GM23338 (cell line): ENCODE data around the gene SAPCD1. TPM values are rescaled to one million over a fixed set of nuclear protein-coding genes. Genes with fewer than 3 reads are reported as not detected.

Source experiments
- ATAC-seq: fragments of 200-7000 bp; cut with Tn5 transposase; 3 replicates; pipeline ENCODE4 v1.9.1; 2020
- DNase-seq: peaks from one replicate; pipeline ENCODE4 v3.0.0-alpha.2; 2015; ENCODE audit warnings: low spot score
- H2AFZ ChIP-seq: fragments of 200-600 bp; sonication (generic); 2 replicates; pipeline ENCODE4 v1.8.0; 2016; ENCODE audit warnings: antibody characterized with exemption, mild to moderate bottlenecking, moderate library complexity
- H3F3A ChIP-seq: fragments of 200-600 bp; sonication (generic); replicated peaks from 2 replicates; pipeline ENCODE4 v1.8.0; 2017; ENCODE audit warnings: antibody characterized with exemption, mixed run types, low read depth
- H3K27ac ChIP-seq: fragments of 200-600 bp; sonication (generic); 2 replicates; pipeline ENCODE4 v1.6.1; 2016; ENCODE audit warnings: low read depth
- H3K27me3 ChIP-seq: fragments of 200-600 bp; sonication (generic); 2 replicates; pipeline ENCODE4 v1.8.0; 2016; ENCODE audit warnings: mild to moderate bottlenecking, mixed run types, moderate library complexity; ENCODE audit not compliant: insufficient read depth
- H3K36me3 ChIP-seq: fragments of 200-600 bp; sonication (generic); 2 replicates; pipeline ENCODE4 v1.8.0; 2016; ENCODE audit warnings: mild to moderate bottlenecking; ENCODE audit not compliant: insufficient read depth
- H3K4me1 ChIP-seq: fragments of 200-600 bp; sonication (generic); 2 replicates; pipeline ENCODE4 v1.8.0; 2016; ENCODE audit warnings: mild to moderate bottlenecking, moderate library complexity; ENCODE audit not compliant: insufficient read depth
- H3K4me2 ChIP-seq: fragments of 200-600 bp; sonication (generic); 2 replicates; pipeline ENCODE4 v1.7.1; 2017; ENCODE audit warnings: mixed run types
- H3K4me3 ChIP-seq: fragments of 200-600 bp; sonication (generic); 2 replicates; pipeline ENCODE4 v1.6.1; 2016; ENCODE audit warnings: mixed run types
- H3K79me2 ChIP-seq: fragments of 200-600 bp; sonication (generic); replicated peaks from 2 replicates; pipeline ENCODE4 v1.8.0; 2017; ENCODE audit warnings: mild to moderate bottlenecking; ENCODE audit not compliant: insufficient read depth
- H3K9me2 ChIP-seq: fragments of 200-600 bp; sonication (generic); 2 replicates; pipeline ENCODE4 v1.8.0; 2017; ENCODE audit not compliant: insufficient read depth
- H4K20me1 ChIP-seq: fragments of 200-600 bp; sonication (generic); replicated peaks from 2 replicates; pipeline ENCODE4 v1.8.0; 2017; ENCODE audit warnings: mild to moderate bottlenecking; ENCODE audit not compliant: insufficient read depth
- H3K27ac Mint-ChIP-seq: 2 replicates; pipeline ENCODE4 v1.8.0; 2020; ENCODE audit warnings: inconsistent platforms, mild to moderate bottlenecking, moderate library complexity, mixed read lengths
- H3K27me3 Mint-ChIP-seq: 3 replicates; pipeline ENCODE4 v1.8.0; 2022; ENCODE audit warnings: low read depth, mild to moderate bottlenecking, moderate library complexity, mixed read lengths, inconsistent platforms; ENCODE audit not compliant: insufficient read depth, poor library complexity
- H3K36me3 Mint-ChIP-seq: 3 replicates; pipeline ENCODE4 v1.8.0; 2021; ENCODE audit warnings: low read depth, mild to moderate bottlenecking, inconsistent platforms, moderate library complexity, mixed read lengths
- H3K4me1 Mint-ChIP-seq: 3 replicates; pipeline ENCODE4 v1.8.0; 2020; ENCODE audit warnings: mild to moderate bottlenecking, inconsistent platforms, mixed read lengths
- H3K4me3 Mint-ChIP-seq: 3 replicates; pipeline ENCODE4 v1.8.0; 2021; ENCODE audit warnings: moderate library complexity, mild to moderate bottlenecking, inconsistent platforms, mixed read lengths
- H3K9me3 Mint-ChIP-seq: 3 replicates; pipeline ENCODE4 v1.8.0; 2020; ENCODE audit warnings: moderate library complexity, mild to moderate bottlenecking, inconsistent platforms, mixed read lengths
- CREB1 ChIP-seq: fragments of 250-450 bp; sonication (Bioruptor Pico); IDR thresholded peaks from 2 replicates; pipeline ENCODE4 v1.5.0; 2020; ENCODE audit warnings: low read depth, mild to moderate bottlenecking, moderate library complexity
- EZH2 ChIP-seq: fragments of 200-600 bp; sonication (generic); IDR thresholded peaks from one replicate; pipeline ENCODE4 v1.8.0; 2017; ENCODE audit warnings: antibody characterized with exemption, mild to moderate bottlenecking, low read depth; ENCODE audit not compliant: unreplicated experiment
- EZH2phosphoT487 ChIP-seq: fragments of 200-600 bp; sonication (generic); IDR thresholded peaks from one replicate; pipeline ENCODE4 v1.8.1; 2018; ENCODE audit warnings: antibody characterized with exemption; ENCODE audit not compliant: unreplicated experiment
- POLR2AphosphoS5 ChIP-seq: IDR thresholded peaks from 2 replicates; pipeline ENCODE4 v1.6.1; 2016; ENCODE audit warnings: antibody characterized with exemption, low read depth
- polyA plus RNA-seq: library from polyadenylated mRNA; unstranded; fragments of >200 nt; fragmentation: Nextera tagmentation; extraction: Ambion mirVana; gene quantifications from 2 replicates; pipeline ENCODE4 v1.2.1, GENCODE V29; 2016
- total RNA-seq: library from RNA; depleted of rRNA; stranded (reverse); fragments of >200 nt; shearing (Covaris generic); gene quantifications from 2 replicates; pipeline ENCODE4 v1.2.3, GENCODE V29; 2014
- TF ChIP-seq, protein P1 (sequence below): fragments of 250-450 bp; sonication (Bioruptor Pico); IDR thresholded peaks from 2 replicates; pipeline ENCODE4 v1.5.0; 2020; ENCODE audit warnings: mild to moderate bottlenecking, moderate library complexity
- TF ChIP-seq, protein P2 (sequence below): IDR thresholded peaks from one replicate; pipeline ENCODE4 v1.6.1; 2018; ENCODE audit warnings: antibody characterized with exemption; ENCODE audit not compliant: unreplicated experiment
- TF ChIP-seq, protein P3 (sequence below), 2 experiments: fragments of 200-600 bp in 1 of 2; sonication (generic) in 1 of 2; conservative IDR thresholded peaks; 2 replicates each; pipeline versions ENCODE4 v1.5.1 to v1.6.1; 2016 to 2017; ENCODE audit warnings: antibody characterized with exemption in 2 of 2, low read depth in 2 of 2, mild to moderate bottlenecking in 2 of 2, moderate library complexity in 1 of 2

The SAPCD1 gene
- total and polyA plus RNA-seq, 2 experiments from 2014 or later, result 3.9 to 5.0 TPM

- TF ChIP-seq, protein P1, sequence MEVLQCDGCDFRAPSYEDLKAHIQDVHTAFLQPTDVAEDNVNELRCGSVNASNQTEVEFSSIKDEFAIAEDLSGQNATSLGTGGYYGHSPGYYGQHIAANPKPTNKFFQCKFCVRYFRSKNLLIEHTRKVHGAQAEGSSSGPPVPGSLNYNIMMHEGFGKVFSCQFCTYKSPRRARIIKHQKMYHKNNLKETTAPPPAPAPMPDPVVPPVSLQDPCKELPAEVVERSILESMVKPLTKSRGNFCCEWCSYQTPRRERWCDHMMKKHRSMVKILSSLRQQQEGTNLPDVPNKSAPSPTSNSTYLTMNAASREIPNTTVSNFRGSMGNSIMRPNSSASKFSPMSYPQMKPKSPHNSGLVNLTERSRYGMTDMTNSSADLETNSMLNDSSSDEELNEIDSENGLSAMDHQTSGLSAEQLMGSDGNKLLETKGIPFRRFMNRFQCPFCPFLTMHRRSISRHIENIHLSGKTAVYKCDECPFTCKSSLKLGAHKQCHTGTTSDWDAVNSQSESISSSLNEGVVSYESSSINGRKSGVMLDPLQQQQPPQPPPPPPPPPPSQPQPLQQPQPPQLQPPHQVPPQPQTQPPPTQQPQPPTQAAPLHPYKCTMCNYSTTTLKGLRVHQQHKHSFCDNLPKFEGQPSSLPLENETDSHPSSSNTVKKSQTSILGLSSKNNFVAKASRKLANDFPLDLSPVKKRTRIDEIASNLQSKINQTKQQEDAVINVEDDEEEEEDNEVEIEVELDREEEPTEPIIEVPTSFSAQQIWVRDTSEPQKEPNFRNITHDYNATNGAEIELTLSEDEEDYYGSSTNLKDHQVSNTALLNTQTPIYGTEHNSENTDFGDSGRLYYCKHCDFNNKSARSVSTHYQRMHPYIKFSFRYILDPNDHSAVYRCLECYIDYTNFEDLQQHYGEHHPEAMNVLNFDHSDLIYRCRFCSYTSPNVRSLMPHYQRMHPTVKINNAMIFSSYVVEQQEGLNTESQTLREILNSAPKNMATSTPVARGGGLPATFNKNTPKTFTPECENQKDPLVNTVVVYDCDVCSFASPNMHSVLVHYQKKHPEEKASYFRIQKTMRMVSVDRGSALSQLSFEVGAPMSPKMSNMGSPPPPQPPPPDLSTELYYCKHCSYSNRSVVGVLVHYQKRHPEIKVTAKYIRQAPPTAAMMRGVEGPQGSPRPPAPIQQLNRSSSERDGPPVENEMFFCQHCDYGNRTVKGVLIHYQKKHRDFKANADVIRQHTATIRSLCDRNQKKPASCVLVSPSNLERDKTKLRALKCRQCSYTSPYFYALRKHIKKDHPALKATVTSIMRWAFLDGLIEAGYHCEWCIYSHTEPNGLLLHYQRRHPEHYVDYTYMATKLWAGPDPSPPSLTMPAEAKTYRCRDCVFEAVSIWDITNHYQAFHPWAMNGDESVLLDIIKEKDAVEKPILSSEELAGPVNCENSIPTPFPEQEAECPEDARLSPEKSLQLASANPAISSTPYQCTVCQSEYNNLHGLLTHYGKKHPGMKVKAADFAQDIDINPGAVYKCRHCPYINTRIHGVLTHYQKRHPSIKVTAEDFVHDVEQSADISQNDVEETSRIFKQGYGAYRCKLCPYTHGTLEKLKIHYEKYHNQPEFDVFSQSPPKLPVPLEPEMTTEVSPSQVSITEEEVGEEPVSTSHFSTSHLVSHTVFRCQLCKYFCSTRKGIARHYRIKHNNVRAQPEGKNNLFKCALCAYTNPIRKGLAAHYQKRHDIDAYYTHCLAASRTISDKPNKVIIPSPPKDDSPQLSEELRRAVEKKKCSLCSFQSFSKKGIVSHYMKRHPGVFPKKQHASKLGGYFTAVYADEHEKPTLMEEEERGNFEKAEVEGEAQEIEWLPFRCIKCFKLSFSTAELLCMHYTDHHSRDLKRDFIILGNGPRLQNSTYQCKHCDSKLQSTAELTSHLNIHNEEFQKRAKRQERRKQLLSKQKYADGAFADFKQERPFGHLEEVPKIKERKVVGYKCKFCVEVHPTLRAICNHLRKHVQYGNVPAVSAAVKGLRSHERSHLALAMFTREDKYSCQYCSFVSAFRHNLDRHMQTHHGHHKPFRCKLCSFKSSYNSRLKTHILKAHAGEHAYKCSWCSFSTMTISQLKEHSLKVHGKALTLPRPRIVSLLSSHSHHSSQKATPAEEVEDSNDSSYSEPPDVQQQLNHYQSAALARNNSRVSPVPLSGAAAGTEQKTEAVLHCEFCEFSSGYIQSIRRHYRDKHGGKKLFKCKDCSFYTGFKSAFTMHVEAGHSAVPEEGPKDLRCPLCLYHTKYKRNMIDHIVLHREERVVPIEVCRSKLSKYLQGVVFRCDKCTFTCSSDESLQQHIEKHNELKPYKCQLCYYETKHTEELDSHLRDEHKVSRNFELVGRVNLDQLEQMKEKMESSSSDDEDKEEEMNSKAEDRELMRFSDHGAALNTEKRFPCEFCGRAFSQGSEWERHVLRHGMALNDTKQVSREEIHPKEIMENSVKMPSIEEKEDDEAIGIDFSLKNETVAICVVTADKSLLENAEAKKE (CRISPR knock-in tag), result no peak
Measured at GRCh38 chr6:31782126-31782855, 19.8 kb downstream of the SAPCD1 start (continued).

GRCh38 chr6:31784098-31784925, 21.9 kb downstream of the SAPCD1 start:
- ATAC-seq (no peak), DNase-seq (no peak)
- Histone ChIP-seq H3K9me2 (no peaks in the 10 kb centered on the region), H3K4me2 (no peak overlapping the region), H3K4me3 (no peak overlapping the region), H3K79me2 (no peaks in the 10 kb centered on the region), H3F3A (no peaks in the 10 kb centered on the region; the same call in 1 of the 2 replicates), H3K27me3 (no peaks in the 10 kb centered on the region), H2AFZ (no peak overlapping the region), H3K4me1 (no peaks in the 10 kb centered on the region), H3K36me3 (peaks cover 1% of the 10 kb centered on the region), H4K20me1 (no peaks in the 10 kb centered on the region; the same call in 1 of the 2 replicates), H3K27ac (no peak overlapping the region)
- Mint-ChIP-seq H3K27ac (no peak overlapping the region), H3K36me3 (peaks cover 54% of the 10 kb centered on the region), H3K27me3 (peaks cover 8% of the 10 kb centered on the region), H3K9me3 (no peaks in the 10 kb centered on the region), H3K4me1 (no peaks in the 10 kb centered on the region), H3K4me3 (no peak overlapping the region)
- TF ChIP-seq CREB1, result no peak
- TF ChIP-seq EZH2, result no peak
- no peak for TF ChIP-seq EZH2phosphoT487
- TF ChIP-seq POLR2AphosphoS5, result no peak
- TF ChIP-seq, protein P2, sequence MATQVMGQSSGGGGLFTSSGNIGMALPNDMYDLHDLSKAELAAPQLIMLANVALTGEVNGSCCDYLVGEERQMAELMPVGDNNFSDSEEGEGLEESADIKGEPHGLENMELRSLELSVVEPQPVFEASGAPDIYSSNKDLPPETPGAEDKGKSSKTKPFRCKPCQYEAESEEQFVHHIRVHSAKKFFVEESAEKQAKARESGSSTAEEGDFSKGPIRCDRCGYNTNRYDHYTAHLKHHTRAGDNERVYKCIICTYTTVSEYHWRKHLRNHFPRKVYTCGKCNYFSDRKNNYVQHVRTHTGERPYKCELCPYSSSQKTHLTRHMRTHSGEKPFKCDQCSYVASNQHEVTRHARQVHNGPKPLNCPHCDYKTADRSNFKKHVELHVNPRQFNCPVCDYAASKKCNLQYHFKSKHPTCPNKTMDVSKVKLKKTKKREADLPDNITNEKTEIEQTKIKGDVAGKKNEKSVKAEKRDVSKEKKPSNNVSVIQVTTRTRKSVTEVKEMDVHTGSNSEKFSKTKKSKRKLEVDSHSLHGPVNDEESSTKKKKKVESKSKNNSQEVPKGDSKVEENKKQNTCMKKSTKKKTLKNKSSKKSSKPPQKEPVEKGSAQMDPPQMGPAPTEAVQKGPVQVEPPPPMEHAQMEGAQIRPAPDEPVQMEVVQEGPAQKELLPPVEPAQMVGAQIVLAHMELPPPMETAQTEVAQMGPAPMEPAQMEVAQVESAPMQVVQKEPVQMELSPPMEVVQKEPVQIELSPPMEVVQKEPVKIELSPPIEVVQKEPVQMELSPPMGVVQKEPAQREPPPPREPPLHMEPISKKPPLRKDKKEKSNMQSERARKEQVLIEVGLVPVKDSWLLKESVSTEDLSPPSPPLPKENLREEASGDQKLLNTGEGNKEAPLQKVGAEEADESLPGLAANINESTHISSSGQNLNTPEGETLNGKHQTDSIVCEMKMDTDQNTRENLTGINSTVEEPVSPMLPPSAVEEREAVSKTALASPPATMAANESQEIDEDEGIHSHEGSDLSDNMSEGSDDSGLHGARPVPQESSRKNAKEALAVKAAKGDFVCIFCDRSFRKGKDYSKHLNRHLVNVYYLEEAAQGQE, result no peak
- TF ChIP-seq, protein P3, sequence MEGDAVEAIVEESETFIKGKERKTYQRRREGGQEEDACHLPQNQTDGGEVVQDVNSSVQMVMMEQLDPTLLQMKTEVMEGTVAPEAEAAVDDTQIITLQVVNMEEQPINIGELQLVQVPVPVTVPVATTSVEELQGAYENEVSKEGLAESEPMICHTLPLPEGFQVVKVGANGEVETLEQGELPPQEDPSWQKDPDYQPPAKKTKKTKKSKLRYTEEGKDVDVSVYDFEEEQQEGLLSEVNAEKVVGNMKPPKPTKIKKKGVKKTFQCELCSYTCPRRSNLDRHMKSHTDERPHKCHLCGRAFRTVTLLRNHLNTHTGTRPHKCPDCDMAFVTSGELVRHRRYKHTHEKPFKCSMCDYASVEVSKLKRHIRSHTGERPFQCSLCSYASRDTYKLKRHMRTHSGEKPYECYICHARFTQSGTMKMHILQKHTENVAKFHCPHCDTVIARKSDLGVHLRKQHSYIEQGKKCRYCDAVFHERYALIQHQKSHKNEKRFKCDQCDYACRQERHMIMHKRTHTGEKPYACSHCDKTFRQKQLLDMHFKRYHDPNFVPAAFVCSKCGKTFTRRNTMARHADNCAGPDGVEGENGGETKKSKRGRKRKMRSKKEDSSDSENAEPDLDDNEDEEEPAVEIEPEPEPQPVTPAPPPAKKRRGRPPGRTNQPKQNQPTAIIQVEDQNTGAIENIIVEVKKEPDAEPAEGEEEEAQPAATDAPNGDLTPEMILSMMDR (conservative IDR thresholded peaks at IDR 0.05; ENCODE audit: low read depth in 2 of 2), result no peak
